ENCODE results near the gene ALDH7A1.

DNA sequence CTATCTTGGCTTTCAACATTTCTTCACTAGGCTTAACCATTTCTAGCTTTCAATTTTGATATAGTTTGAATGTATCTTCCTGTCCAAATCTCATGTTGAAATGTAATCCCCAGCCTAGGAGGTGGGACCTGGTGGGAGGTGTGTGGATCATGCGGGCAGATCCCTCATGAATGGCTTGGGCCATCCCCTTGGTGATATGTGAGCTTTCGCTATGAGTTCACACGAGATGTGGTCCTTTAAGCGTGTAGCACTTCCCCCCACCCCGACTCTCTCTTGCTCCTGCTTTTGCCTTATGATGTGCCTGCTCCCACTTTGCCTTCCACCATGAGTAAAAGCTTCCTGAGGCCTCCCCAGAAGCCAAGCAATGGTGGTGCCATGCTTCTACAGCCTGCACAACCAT is 46.4 kb upstream of the ALDH7A1 start:
- TF ChIP-seq POLR2A (IDR thresholded peaks at IDR 0.05; ENCODE audit: extremely low read depth, insufficient read length): no peak
- TF ChIP-seq, protein P1, sequence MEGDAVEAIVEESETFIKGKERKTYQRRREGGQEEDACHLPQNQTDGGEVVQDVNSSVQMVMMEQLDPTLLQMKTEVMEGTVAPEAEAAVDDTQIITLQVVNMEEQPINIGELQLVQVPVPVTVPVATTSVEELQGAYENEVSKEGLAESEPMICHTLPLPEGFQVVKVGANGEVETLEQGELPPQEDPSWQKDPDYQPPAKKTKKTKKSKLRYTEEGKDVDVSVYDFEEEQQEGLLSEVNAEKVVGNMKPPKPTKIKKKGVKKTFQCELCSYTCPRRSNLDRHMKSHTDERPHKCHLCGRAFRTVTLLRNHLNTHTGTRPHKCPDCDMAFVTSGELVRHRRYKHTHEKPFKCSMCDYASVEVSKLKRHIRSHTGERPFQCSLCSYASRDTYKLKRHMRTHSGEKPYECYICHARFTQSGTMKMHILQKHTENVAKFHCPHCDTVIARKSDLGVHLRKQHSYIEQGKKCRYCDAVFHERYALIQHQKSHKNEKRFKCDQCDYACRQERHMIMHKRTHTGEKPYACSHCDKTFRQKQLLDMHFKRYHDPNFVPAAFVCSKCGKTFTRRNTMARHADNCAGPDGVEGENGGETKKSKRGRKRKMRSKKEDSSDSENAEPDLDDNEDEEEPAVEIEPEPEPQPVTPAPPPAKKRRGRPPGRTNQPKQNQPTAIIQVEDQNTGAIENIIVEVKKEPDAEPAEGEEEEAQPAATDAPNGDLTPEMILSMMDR (IDR thresholded peaks at IDR 0.05; ENCODE audit: low read depth, low read length): no peak

Measured in NB4 (cell line).